Neural progenitor cell (in vitro differentiated cells): ENCODE results near the gene RAD52.

ENCODE experiments used
- EZH2 ChIP-seq: fragments of 200-600 bp; sonication (generic); IDR thresholded peaks from 2 replicates; pipeline ENCODE4 v1.6.1; 2017; ENCODE audit warnings: antibody characterized with exemption, mild to moderate bottlenecking, moderate library complexity
- EZH2phosphoT487 ChIP-seq: fragments of 200-600 bp; sonication (generic); IDR thresholded peaks from 2 replicates; pipeline ENCODE4 v1.6.1; 2017; ENCODE audit warnings: antibody characterized with exemption
- TF ChIP-seq, protein P1 (sequence below): fragments of 200-600 bp; sonication (generic); IDR thresholded peaks from 2 replicates; pipeline ENCODE4 v1.5.1; 2017; ENCODE audit warnings: antibody characterized with exemption, mild to moderate bottlenecking

DNA sequence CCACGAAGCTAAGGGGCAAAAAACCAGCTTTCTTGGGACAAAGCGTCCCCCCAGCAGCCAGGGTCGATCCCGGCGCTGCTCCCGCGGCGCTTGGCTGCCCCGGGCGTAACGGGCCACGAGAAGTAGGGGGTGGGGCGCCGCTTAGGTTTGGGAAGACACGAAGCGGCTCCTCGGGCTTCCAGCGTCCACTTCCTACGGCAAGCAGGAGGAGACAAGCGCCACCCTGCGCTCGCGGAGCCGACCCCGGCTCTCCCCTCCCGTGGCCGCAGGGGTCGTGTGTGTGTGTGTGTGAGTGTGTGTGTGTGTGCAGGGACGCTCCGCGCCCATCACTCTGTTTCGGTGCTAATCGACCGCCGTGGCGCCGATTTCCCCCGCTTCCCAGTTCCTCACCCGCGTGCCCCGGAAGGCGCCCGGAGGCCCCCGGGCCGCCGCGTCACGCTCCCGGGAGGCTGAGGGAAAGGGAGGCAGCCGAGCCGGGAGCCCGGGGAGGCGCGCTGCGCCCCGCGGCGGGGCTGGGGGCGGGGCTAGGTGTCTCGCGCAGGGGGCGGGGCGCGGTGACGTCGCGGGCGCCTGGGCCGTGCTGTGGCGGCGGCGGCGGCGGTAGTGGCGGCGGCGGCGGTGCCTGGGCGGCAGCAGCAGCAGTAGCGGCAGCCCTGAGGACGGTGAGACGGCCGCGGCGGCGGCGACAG is 41.3 kb upstream of the RAD52 start, which contains the start of gene ERC1:
- TF ChIP-seq, protein P1, sequence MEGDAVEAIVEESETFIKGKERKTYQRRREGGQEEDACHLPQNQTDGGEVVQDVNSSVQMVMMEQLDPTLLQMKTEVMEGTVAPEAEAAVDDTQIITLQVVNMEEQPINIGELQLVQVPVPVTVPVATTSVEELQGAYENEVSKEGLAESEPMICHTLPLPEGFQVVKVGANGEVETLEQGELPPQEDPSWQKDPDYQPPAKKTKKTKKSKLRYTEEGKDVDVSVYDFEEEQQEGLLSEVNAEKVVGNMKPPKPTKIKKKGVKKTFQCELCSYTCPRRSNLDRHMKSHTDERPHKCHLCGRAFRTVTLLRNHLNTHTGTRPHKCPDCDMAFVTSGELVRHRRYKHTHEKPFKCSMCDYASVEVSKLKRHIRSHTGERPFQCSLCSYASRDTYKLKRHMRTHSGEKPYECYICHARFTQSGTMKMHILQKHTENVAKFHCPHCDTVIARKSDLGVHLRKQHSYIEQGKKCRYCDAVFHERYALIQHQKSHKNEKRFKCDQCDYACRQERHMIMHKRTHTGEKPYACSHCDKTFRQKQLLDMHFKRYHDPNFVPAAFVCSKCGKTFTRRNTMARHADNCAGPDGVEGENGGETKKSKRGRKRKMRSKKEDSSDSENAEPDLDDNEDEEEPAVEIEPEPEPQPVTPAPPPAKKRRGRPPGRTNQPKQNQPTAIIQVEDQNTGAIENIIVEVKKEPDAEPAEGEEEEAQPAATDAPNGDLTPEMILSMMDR: peak; percentile 15
- TF ChIP-seq EZH2phosphoT487: no peak
- TF ChIP-seq EZH2: no peak
